Skeletal muscle tissue (tissue), 4 donors: ENCODE data around the gene PPP2R1B. TPM values are rescaled to one million over a fixed set of nuclear protein-coding genes. Genes with fewer than 3 reads are reported as not detected.

Experiments used
- H3K27ac ChIP-seq: one replicate; pipeline ENCODE4 v1.7.0; 2013; ENCODE audit warnings: mild to moderate bottlenecking, low read depth, low read length, inconsistent platforms
- H3K27me3 ChIP-seq, 3 donors: one replicate each; pipeline ENCODE4 v1.7.0; 2013; ENCODE audit warnings: low read length in 3 of 3; ENCODE audit not compliant: control insufficient read depth in 3 of 3, insufficient read depth in 3 of 3
- H3K36me3 ChIP-seq, 3 donors: one replicate each; pipeline ENCODE4 v1.7.0; 2013; ENCODE audit warnings: low read length in 3 of 3; ENCODE audit not compliant: control insufficient read depth in 3 of 3, insufficient read depth in 3 of 3
- H3K4me1 ChIP-seq, 3 donors: one replicate each; pipeline ENCODE4 v1.7.0; 2013; ENCODE audit warnings: low read length in 3 of 3, mild to moderate bottlenecking in 3 of 3; ENCODE audit not compliant: control insufficient read depth in 3 of 3, insufficient read depth in 3 of 3
- H3K4me3 ChIP-seq, 3 donors: one replicate each; pipeline ENCODE4 v1.7.0; 2013; ENCODE audit warnings: low read length in 3 of 3
- H3K9ac ChIP-seq, 3 donors: one replicate each; pipeline ENCODE4 v1.7.0; 2013; ENCODE audit warnings: low read length in 3 of 3, mild to moderate bottlenecking in 3 of 3, moderate library complexity in 2 of 3, low read depth in 1 of 3
- H3K9me3 ChIP-seq, 3 donors: one replicate each; pipeline ENCODE4 v1.7.0; 2013; ENCODE audit warnings: low read length in 3 of 3; ENCODE audit not compliant: control insufficient read depth in 3 of 3
- total RNA-seq: library from RNA; depleted of rRNA; stranded (reverse); fragments of >200 nt; gene quantifications from one replicate; pipeline ENCODE4 v1.2.3, GENCODE V29; 2014
- donor health status: Osteomylitis.

The PPP2R1B gene
- total RNA-seq, 1 donor from 2014 or later, result 25.1 TPM

GRCh38 chr11:111759778-111760407, 6.3 kb downstream of the PPP2R1B start:
- H3K27me3 ChIP-seq, result no peaks in the 10 kb centered on the region
- no peak overlapping the region for H3K4me3 ChIP-seq
- peak overlapping the region; percentile 49 for H3K27ac ChIP-seq
- H3K4me1 ChIP-seq, result peaks cover 3 to 11% (median 8%) of the 10 kb centered on the region in 3 donors
- peaks cover 42 to 68% (median 59%) of the 10 kb centered on the region in 3 donors for H3K36me3 ChIP-seq
- H3K9ac ChIP-seq, result no peak overlapping the region
- no peaks in the 10 kb centered on the region for H3K9me3 ChIP-seq

GRCh38 chr11:111759376-111759775, 6.8 kb downstream of the PPP2R1B start:
- Histone ChIP-seq H3K4me3 (no peak overlapping the region), H3K36me3 (peaks cover 41 to 69% (median 60%) of the 10 kb centered on the region in 3 donors), H3K27me3 (no peaks in the 10 kb centered on the region), H3K4me1 (peaks cover 0 to 8% (median 3%) of the 10 kb centered on the region in 3 donors), H3K9me3 (no peaks in the 10 kb centered on the region), H3K27ac (peak overlapping the region; percentile 49), H3K9ac (no peak overlapping the region)

GRCh38 chr11:111756097-111756496, 10.1 kb downstream of the PPP2R1B start:
- Histone ChIP-seq H3K9me3 (no peaks in the 10 kb centered on the region), H3K4me1 (no peaks in the 10 kb centered on the region), H3K9ac (no peak overlapping the region), H3K27me3 (no peaks in the 10 kb centered on the region), H3K27ac (no peak overlapping the region), H3K36me3 (peaks cover 43 to 68% (median 61%) of the 10 kb centered on the region in 3 donors), H3K4me3 (no peak overlapping the region)

- H3K9ac ChIP-seq, result no peak overlapping the region
- no peak overlapping the region for H3K27ac ChIP-seq
- H3K4me3 ChIP-seq, result no peak overlapping the region
- H3K9me3 ChIP-seq, result no peaks in the 10 kb centered on the region
- H3K4me1 ChIP-seq, result peaks cover 0 to 4% (median 0%) of the 10 kb centered on the region in 3 donors
- H3K27me3 ChIP-seq, result no peaks in the 10 kb centered on the region
- H3K36me3 ChIP-seq, result peaks cover 30 to 55% (median 48%) of the 10 kb centered on the region in 3 donors
Measured at GRCh38 chr11:111749646-111750045, 16.5 kb downstream of the PPP2R1B start.

- Histone ChIP-seq H3K9ac (no peak overlapping the region), H3K27ac (no peak overlapping the region), H3K27me3 (no peaks in the 10 kb centered on the region), H3K4me1 (peaks cover 0 to 4% (median 0%) of the 10 kb centered on the region in 3 donors), H3K9me3 (no peaks in the 10 kb centered on the region), H3K36me3 (peaks cover 32 to 57% (median 47%) of the 10 kb centered on the region in 3 donors), H3K4me3 (no peak overlapping the region)
Measured at GRCh38 chr11:111748035-111748804, 18.0 kb downstream of the PPP2R1B start.

GRCh38 chr11:111745719-111746504, 20.3 kb downstream of the PPP2R1B start:
- Histone ChIP-seq H3K4me1 (peaks cover 0 to 4% (median 0%) of the 10 kb centered on the region in 3 donors), H3K4me3 (no peak overlapping the region), H3K9ac (no peak overlapping the region), H3K36me3 (peaks cover 29 to 59% (median 46%) of the 10 kb centered on the region in 3 donors), H3K27me3 (no peaks in the 10 kb centered on the region), H3K27ac (no peak overlapping the region), H3K9me3 (no peaks in the 10 kb centered on the region)

- Histone ChIP-seq H3K27ac (no peak overlapping the region), H3K4me1 (peaks cover 0 to 6% (median 3%) of the 10 kb centered on the region in 3 donors), H3K9ac (no peak overlapping the region), H3K27me3 (no peaks in the 10 kb centered on the region), H3K4me3 (no peak overlapping the region), H3K36me3 (peaks cover 28 to 55% (median 37%) of the 10 kb centered on the region in 3 donors), H3K9me3 (no peaks in the 10 kb centered on the region)
Measured at GRCh38 chr11:111743700-111744099, 22.5 kb downstream of the PPP2R1B start.

- no peaks in the 10 kb centered on the region for H3K9me3 ChIP-seq
- no peak overlapping the region for H3K4me3 ChIP-seq
- H3K4me1 ChIP-seq, result peaks cover 19 to 22% (median 22%) of the 10 kb centered on the region in 3 donors
- no peaks in the 10 kb centered on the region for H3K27me3 ChIP-seq
- peaks cover 20 to 47% (median 30%) of the 10 kb centered on the region in 3 donors for H3K36me3 ChIP-seq
- H3K27ac ChIP-seq, result no peak overlapping the region
- H3K9ac ChIP-seq, result no peak overlapping the region
Measured at GRCh38 chr11:111741751-111742150, 24.4 kb downstream of the PPP2R1B start.

- H3K4me1 ChIP-seq, result peaks cover 43 to 47% (median 46%) of the 10 kb centered on the region in 3 donors
- H3K4me3 ChIP-seq, result no peak overlapping the region
- peak overlapping the region; percentile 99 for H3K27ac ChIP-seq
Measured at GRCh38 chr11:111739299-111739698, 26.9 kb downstream of the PPP2R1B start.

More at GRCh38 chr11:111739299-111739698, 26.9 kb downstream of the PPP2R1B start:
- Histone ChIP-seq H3K27me3 (no peaks in the 10 kb centered on the region), H3K9ac (no peak overlapping the region), H3K36me3 (peaks cover 16 to 32% (median 24%) of the 10 kb centered on the region in 3 donors), H3K9me3 (no peaks in the 10 kb centered on the region)
